Fibroblast of lung (primary cell): Measurements from ENCODE around the gene LRRTM3. TPM values are rescaled to one million over a fixed set of nuclear protein-coding genes. Genes with fewer than 3 reads are reported as not detected.

Source experiments
- DNase-seq, 2 donors: peaks; one replicate each; pipeline versions ENCODE4 v3.0.0 to v3.0.0-alpha.2; 2010; ENCODE audit warnings: low read depth in 2 of 2
- H2AFZ ChIP-seq: 2 replicates; pipeline ENCODE4 v1.5.1; 2012; ENCODE audit warnings: low read length, control low read depth, inconsistent platforms
- H3K27ac ChIP-seq: 2 replicates; pipeline ENCODE4 v1.5.1; 2011; ENCODE audit warnings: low read length, control low read depth; ENCODE audit not compliant: insufficient read depth
- H3K27me3 ChIP-seq: 2 replicates; pipeline ENCODE4 v1.5.1; 2011; ENCODE audit warnings: mild to moderate bottlenecking, low read length; ENCODE audit not compliant: control insufficient read depth, insufficient read depth
- H3K36me3 ChIP-seq: 2 replicates; pipeline ENCODE4 v1.5.1; 2011; ENCODE audit warnings: low read length; ENCODE audit not compliant: control insufficient read depth, insufficient read depth
- H3K4me1 ChIP-seq: 2 replicates; pipeline ENCODE4 v1.5.1; 2011; ENCODE audit warnings: low read length; ENCODE audit not compliant: control insufficient read depth, insufficient read depth; ENCODE audit errors: extremely low read depth
- H3K4me2 ChIP-seq: 2 replicates; pipeline ENCODE4 v1.5.1; 2011; ENCODE audit warnings: low read length, control low read depth; ENCODE audit not compliant: insufficient read depth; ENCODE audit errors: extremely low read depth
- H3K4me3 ChIP-seq, 4 experiments: fragments of 200-600 bp in 1 of 4; sonication (generic) in 1 of 4; replicated peaks in 1 of 4; 2 replicates each; pipeline ENCODE4 v1.5.1; 2011 to 2016; ENCODE audit warnings: low read length in 4 of 4, low read depth in 3 of 4, mild to moderate bottlenecking in 3 of 4, control low read depth in 2 of 4, inconsistent platforms in 1 of 4, mixed read lengths in 1 of 4; ENCODE audit not compliant: insufficient read depth in 1 of 4; ENCODE audit errors: control extremely low read depth in 1 of 4
- H3K79me2 ChIP-seq: 2 replicates; pipeline ENCODE4 v1.5.1; 2012; ENCODE audit warnings: mild to moderate bottlenecking, low read length, inconsistent platforms; ENCODE audit not compliant: control insufficient read depth, insufficient read depth
- H3K9ac ChIP-seq: 2 replicates; pipeline ENCODE4 v1.5.1; 2011; ENCODE audit warnings: mild to moderate bottlenecking, low read length, control low read depth; ENCODE audit not compliant: insufficient read depth
- H3K9me3 ChIP-seq: 2 replicates; pipeline ENCODE4 v1.5.1; 2012; ENCODE audit warnings: low read depth, low read length; ENCODE audit not compliant: control insufficient read depth, insufficient read depth
- H4K20me1 ChIP-seq: 2 replicates; pipeline ENCODE4 v1.5.1; 2011; ENCODE audit warnings: low read length; ENCODE audit not compliant: control insufficient read depth, insufficient read depth; ENCODE audit errors: extremely low read depth
- EZH2 ChIP-seq: IDR thresholded peaks from 2 replicates; pipeline ENCODE4 v1.5.1; 2012; ENCODE audit warnings: low read length, control low read depth, mild to moderate bottlenecking; ENCODE audit errors: missing control alignments
- polyA plus RNA-seq, 2 donors: library from polyadenylated mRNA; depleted of rRNA in 1 of 2; stranded (reverse) in 1 of 2; unstranded in 1 of 2; fragments of >200 nt; gene quantifications; 2 replicates each; pipeline ENCODE4 v1.2.1, GENCODE V29; 2011 to 2012; ENCODE audit warnings: missing spikeins in 1 of 2
- total RNA-seq: library from RNA; depleted of rRNA; stranded (reverse); fragments of >200 nt; gene quantifications from 2 replicates; pipeline ENCODE4 v1.2.1, GENCODE V29; 2014
- TF ChIP-seq, protein P1 (sequence below), 2 donors: IDR thresholded peaks in 1 of 2; conservative IDR thresholded peaks in 1 of 2; 1 replicate in 1 of 2; 2 replicates in 1 of 2; pipeline ENCODE4 v1.5.1; 2011 to 2012; ENCODE audit warnings: low read length in 2 of 2, control low read depth in 1 of 2, inconsistent platforms in 1 of 2, low read depth in 1 of 2, mild to moderate bottlenecking in 1 of 2

LRRTM3 gene
- total and polyA plus RNA-seq, 2 donors (not counting 1 experiment from before 2014, with no cell fraction given): not detected

GRCh38 chr10:66982792-66983474, 57.1 kb downstream of the LRRTM3 start:
- Histone ChIP-seq H3K4me2 (no peak overlapping the region), H3K79me2 (no peaks in the 10 kb centered on the region), H4K20me1 (no peaks in the 10 kb centered on the region), H3K36me3 (no peaks in the 10 kb centered on the region), H3K4me1 (no peaks in the 10 kb centered on the region), H3K9me3 (no peaks in the 10 kb centered on the region), H2AFZ (no peak overlapping the region), H3K9ac (no peak overlapping the region), H3K27ac (no peak overlapping the region), H3K4me3 (no peak overlapping the region), H3K27me3 (no peaks in the 10 kb centered on the region)
- TF ChIP-seq EZH2: no peak
- TF ChIP-seq, protein P1, sequence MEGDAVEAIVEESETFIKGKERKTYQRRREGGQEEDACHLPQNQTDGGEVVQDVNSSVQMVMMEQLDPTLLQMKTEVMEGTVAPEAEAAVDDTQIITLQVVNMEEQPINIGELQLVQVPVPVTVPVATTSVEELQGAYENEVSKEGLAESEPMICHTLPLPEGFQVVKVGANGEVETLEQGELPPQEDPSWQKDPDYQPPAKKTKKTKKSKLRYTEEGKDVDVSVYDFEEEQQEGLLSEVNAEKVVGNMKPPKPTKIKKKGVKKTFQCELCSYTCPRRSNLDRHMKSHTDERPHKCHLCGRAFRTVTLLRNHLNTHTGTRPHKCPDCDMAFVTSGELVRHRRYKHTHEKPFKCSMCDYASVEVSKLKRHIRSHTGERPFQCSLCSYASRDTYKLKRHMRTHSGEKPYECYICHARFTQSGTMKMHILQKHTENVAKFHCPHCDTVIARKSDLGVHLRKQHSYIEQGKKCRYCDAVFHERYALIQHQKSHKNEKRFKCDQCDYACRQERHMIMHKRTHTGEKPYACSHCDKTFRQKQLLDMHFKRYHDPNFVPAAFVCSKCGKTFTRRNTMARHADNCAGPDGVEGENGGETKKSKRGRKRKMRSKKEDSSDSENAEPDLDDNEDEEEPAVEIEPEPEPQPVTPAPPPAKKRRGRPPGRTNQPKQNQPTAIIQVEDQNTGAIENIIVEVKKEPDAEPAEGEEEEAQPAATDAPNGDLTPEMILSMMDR (conservative IDR thresholded peaks at IDR 0.05 in 1 of 2, IDR thresholded peaks at IDR 0.05 in 1 of 2; ENCODE audit: low read depth in 1 of 2, low read length in 2 of 2): no peak
- no peak for DNase-seq

DNA sequence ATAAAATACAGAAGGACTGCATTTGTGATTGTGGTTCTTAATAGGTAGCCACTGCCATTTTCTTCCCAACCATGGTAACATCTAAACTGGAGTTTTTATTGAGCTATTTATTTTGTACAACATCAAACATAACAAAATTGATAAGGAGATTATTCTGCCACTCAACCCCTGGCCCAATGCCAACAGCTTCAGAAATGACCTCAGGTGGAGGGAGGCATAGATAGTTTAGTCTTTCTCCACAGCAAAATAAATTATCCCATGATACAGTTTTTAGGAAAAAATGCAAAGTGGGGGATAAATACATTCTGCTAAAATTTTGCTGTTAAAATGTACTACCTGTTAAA, 57.6 kb downstream of the LRRTM3 start:
- Histone ChIP-seq H3K79me2 (no peaks in the 10 kb centered on the region), H3K36me3 (no peaks in the 10 kb centered on the region), H3K4me2 (no peak overlapping the region), H4K20me1 (no peaks in the 10 kb centered on the region), H2AFZ (no peak overlapping the region), H3K4me1 (no peaks in the 10 kb centered on the region), H3K9me3 (no peaks in the 10 kb centered on the region), H3K27me3 (no peaks in the 10 kb centered on the region), H3K9ac (no peak overlapping the region), H3K27ac (no peak overlapping the region), H3K4me3 (no peak overlapping the region)
- no peak for TF ChIP-seq EZH2
- TF ChIP-seq, protein P1 (conservative IDR thresholded peaks at IDR 0.05 in 1 of 2, IDR thresholded peaks at IDR 0.05 in 1 of 2; ENCODE audit: low read depth in 1 of 2, low read length in 2 of 2): no peak
- no peak for DNase-seq

DNA sequence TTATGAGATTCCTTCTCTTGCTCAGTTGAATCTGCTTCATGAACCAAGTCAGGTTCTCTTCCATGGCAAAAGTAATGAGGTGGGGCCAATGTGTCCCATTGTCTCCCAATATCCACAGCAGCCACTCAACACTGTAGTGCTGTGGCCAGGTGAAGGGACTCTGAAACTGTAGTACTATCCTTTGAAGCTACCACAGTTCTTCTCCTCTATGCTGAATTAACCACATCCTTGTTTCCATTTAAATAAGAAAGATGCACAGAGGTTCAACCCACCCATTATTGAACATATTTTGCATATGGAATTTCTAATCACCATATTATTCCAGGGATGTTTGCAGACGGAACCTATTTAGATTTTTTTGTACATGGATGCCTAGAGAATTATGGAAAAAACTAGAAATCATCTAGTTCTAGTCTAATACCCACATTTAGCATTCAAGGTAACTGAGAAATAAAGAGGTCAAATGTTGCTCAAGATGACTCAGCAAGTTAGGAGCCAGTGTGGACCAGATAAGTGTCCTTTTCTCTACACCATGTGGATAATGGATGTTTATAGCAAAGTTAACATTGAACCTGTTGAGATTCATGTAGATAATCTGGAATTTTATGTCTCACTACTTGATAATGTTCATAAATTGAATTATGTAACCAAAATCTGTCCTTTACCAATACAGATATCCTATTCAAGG, 64.5 kb downstream of the LRRTM3 start:
- no peaks in the 10 kb centered on the region for H3K27me3 ChIP-seq
- no peak overlapping the region for H2AFZ ChIP-seq
- H3K9ac ChIP-seq: no peak overlapping the region
- H3K27ac ChIP-seq: no peak overlapping the region
- no peaks in the 10 kb centered on the region for H3K79me2 ChIP-seq
- no peak for DNase-seq
- H4K20me1 ChIP-seq: no peaks in the 10 kb centered on the region
- H3K36me3 ChIP-seq: no peaks in the 10 kb centered on the region
- no peak overlapping the region for H3K4me2 ChIP-seq
- TF ChIP-seq, protein P1 (conservative IDR thresholded peaks at IDR 0.05 in 1 of 2, IDR thresholded peaks at IDR 0.05 in 1 of 2; ENCODE audit: low read depth in 1 of 2, low read length in 2 of 2): no peak
- TF ChIP-seq EZH2: no peak
- H3K4me1 ChIP-seq: no peaks in the 10 kb centered on the region
- no peak overlapping the region for H3K4me3 ChIP-seq
- H3K9me3 ChIP-seq: no peaks in the 10 kb centered on the region
